Endodermal cell (in vitro differentiated cells): ENCODE measurements around the gene LSM3. TPM values are rescaled to one million over a fixed set of nuclear protein-coding genes. Genes with fewer than 3 reads are reported as not detected.

Source experiments
- DNase-seq: peaks from one replicate; pipeline ENCODE4 v3.0.0-alpha.2; 2017
- H3K27ac ChIP-seq: 2 replicates; pipeline ENCODE4 v1.5.1; 2013; ENCODE audit warnings: mild to moderate bottlenecking, low read depth, low read length, moderate library complexity
- H3K27me3 ChIP-seq: 2 replicates; pipeline ENCODE4 v1.6.1; 2013; ENCODE audit warnings: mild to moderate bottlenecking, low read length, moderate library complexity; ENCODE audit not compliant: insufficient read depth, control insufficient read depth, poor library complexity, severe bottlenecking
- H3K36me3 ChIP-seq: 2 replicates; pipeline ENCODE4 v1.7.0; 2013; ENCODE audit warnings: mild to moderate bottlenecking, low read length, moderate library complexity; ENCODE audit not compliant: control insufficient read depth, insufficient read depth
- H3K4me1 ChIP-seq: one replicate; pipeline ENCODE4 v1.7.0; 2013; ENCODE audit warnings: low read length; ENCODE audit not compliant: control insufficient read depth, insufficient read depth
- H3K4me3 ChIP-seq: 2 replicates; pipeline ENCODE4 v1.5.1; 2013; ENCODE audit warnings: mild to moderate bottlenecking, low read length, moderate library complexity
- H3K9ac ChIP-seq: 2 replicates; pipeline ENCODE4 v1.6.1; 2013; ENCODE audit warnings: mild to moderate bottlenecking, low read length, moderate library complexity; ENCODE audit not compliant: poor library complexity, severe bottlenecking; ENCODE audit errors: extremely low read depth
- H3K9me3 ChIP-seq: 2 replicates; pipeline ENCODE4 v1.6.1; 2013; ENCODE audit warnings: mild to moderate bottlenecking, low read length, moderate library complexity; ENCODE audit not compliant: control insufficient read depth
- H3K27ac Mint-ChIP-seq: 2 replicates; pipeline ENCODE4 v1.8.0; 2020; ENCODE audit warnings: mixed read lengths
- H3K27me3 Mint-ChIP-seq: 2 replicates; pipeline ENCODE4 v1.8.0; 2021; ENCODE audit warnings: mild to moderate bottlenecking, mixed read lengths; ENCODE audit not compliant: insufficient read depth
- H3K36me3 Mint-ChIP-seq: 2 replicates; pipeline ENCODE4 v1.8.0; 2020; ENCODE audit warnings: low read depth, mixed read lengths
- H3K4me1 Mint-ChIP-seq: 2 replicates; pipeline ENCODE4 v1.8.0; 2020; ENCODE audit warnings: mixed read lengths
- H3K4me3 Mint-ChIP-seq: 2 replicates; pipeline ENCODE4 v1.8.0; 2020; ENCODE audit warnings: mild to moderate bottlenecking, moderate library complexity, mixed read lengths
- H3K9me3 Mint-ChIP-seq: 2 replicates; pipeline ENCODE4 v1.8.0; 2020; ENCODE audit warnings: mild to moderate bottlenecking, mixed read lengths
- WGBS, 2 experiments: methylation state at CpG; one replicate each; pipeline versions ENCODE4 v1.1.5 to v1.1.7; 2013; ENCODE audit warnings: missing lambda C conversion rate in 2 of 2, mixed read lengths in 1 of 2; ENCODE audit not compliant: insufficient coverage in 1 of 2, insufficient read length in 1 of 2; 5-methylcytosine and 5-hydroxymethylcytosine counted together
- total RNA-seq, 2 donors: library from RNA; stranded (reverse); fragmentation: NEBNext Ultra II Directional in 1 of 2; extraction: Animal tissue kit (Norgen Biotek cat#: 25700) in 1 of 2; gene quantifications; 2 replicates in 1 of 2; 3 replicates in 1 of 2; pipeline ENCODE4 v1.2.1, GENCODE V29; 2021
- TF ChIP-seq, protein P1 (sequence below): fragments of 200-600 bp; sonication (generic); conservative IDR thresholded peaks from 2 replicates; pipeline ENCODE4 v1.5.0; 2021; ENCODE audit warnings: antibody characterized with exemption, mild to moderate bottlenecking

Gene LSM3
- total RNA-seq, 2 donors from 2014 or later = 18.1 to 19.7 TPM

DNA sequence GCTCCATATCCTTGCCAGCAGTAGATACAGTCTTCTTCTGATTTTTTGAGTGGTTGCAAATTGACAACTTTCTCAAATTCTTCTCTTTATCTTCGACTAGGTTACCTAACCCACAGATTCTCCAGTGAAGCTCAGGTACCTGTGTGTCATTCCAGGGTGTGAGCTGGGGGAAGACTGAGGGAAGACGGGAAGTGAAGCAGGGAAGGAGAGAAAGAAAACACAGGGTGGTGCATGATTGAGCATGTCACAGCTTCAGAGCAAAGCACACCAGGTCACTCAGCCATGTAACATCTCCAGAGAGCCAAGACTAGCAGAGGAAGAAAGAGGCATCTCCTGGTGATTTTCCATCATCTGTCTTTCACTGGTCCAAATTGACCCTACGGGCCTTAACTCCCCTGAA lies 67.2 kb downstream of the LSM3 start:
- Histone ChIP-seq H3K9ac (no peak overlapping the region), H3K9me3 (no peaks in the 10 kb centered on the region), H3K4me1 (no peaks in the 10 kb centered on the region), H3K27me3 (peaks cover 65% of the 10 kb centered on the region), H3K4me3 (no peak overlapping the region), H3K27ac (no peak overlapping the region), H3K36me3 (no peaks in the 10 kb centered on the region)
- DNase-seq = no peak
- Mint-ChIP-seq H3K4me1 (peaks cover 9% of the 10 kb centered on the region), H3K9me3 (no peaks in the 10 kb centered on the region), H3K4me3 (no peak overlapping the region), H3K36me3 (no peaks in the 10 kb centered on the region), H3K27ac (no peak overlapping the region), H3K27me3 (peaks cover 78% of the 10 kb centered on the region)
- WGBS, 2 experiments = 59 to 79% methylated on average over 2 to 3 of the region's 3 CpGs
- TF ChIP-seq, protein P1, sequence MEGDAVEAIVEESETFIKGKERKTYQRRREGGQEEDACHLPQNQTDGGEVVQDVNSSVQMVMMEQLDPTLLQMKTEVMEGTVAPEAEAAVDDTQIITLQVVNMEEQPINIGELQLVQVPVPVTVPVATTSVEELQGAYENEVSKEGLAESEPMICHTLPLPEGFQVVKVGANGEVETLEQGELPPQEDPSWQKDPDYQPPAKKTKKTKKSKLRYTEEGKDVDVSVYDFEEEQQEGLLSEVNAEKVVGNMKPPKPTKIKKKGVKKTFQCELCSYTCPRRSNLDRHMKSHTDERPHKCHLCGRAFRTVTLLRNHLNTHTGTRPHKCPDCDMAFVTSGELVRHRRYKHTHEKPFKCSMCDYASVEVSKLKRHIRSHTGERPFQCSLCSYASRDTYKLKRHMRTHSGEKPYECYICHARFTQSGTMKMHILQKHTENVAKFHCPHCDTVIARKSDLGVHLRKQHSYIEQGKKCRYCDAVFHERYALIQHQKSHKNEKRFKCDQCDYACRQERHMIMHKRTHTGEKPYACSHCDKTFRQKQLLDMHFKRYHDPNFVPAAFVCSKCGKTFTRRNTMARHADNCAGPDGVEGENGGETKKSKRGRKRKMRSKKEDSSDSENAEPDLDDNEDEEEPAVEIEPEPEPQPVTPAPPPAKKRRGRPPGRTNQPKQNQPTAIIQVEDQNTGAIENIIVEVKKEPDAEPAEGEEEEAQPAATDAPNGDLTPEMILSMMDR = no peak

DNA sequence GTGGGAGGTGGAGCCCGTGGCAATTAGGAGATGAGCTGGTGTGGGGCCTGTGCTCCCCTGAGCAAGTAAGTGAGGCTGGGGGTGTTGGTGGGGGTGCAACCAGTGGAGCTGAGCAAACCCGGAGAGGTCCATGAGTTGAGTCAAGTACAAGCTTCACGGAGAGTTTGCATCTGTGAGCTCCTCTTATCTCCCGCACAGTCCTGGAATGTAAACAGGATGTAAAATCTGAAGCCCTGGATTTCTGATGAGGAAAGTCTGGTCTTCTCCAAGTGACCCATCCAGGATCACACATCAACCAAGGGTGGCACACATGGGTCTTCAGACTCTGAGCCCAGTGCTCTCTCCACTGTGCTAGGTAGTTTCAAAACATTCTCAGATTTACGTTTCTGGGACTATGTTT lies 67.8 kb downstream of the LSM3 start:
- Histone ChIP-seq H3K4me3 (no peak overlapping the region), H3K27ac (no peak overlapping the region), H3K9me3 (no peaks in the 10 kb centered on the region), H3K9ac (no peak overlapping the region), H3K4me1 (no peaks in the 10 kb centered on the region), H3K27me3 (peaks cover 63% of the 10 kb centered on the region), H3K36me3 (no peaks in the 10 kb centered on the region)
- WGBS, 2 experiments = 92 to 95% methylated on average over 5 of the region's 5 CpGs
- peaks cover 80% of the 10 kb centered on the region for H3K27me3 Mint-ChIP-seq
- H3K36me3 Mint-ChIP-seq = no peaks in the 10 kb centered on the region
- H3K4me3 Mint-ChIP-seq = no peak overlapping the region
- peaks cover 9% of the 10 kb centered on the region for H3K4me1 Mint-ChIP-seq
- H3K27ac Mint-ChIP-seq = no peak overlapping the region
- peak; percentile 27 for DNase-seq
- TF ChIP-seq, protein P1 = no peak
- H3K9me3 Mint-ChIP-seq = peaks cover 3% of the 10 kb centered on the region

DNA sequence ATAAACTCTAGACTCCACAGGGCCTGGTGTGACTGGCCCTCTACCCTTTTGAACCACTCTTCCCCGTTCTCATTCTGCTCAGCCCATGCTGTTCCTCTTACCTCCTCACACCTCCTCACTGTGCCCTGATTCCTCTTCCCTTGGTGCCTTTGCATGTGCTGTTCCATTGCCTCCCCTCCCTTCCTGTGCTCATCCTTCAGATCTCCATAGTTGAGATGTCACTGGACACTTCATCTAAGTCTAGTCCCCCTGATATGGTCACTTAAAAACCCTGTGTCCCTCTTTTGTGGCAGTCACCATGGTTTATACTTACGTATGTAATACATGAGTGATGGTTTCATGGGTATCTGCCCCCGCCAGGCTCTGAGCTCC lies 69.8 kb downstream of the LSM3 start:
- no peak overlapping the region for H3K27ac ChIP-seq
- Mint-ChIP-seq H3K4me3 (no peak overlapping the region), H3K27me3 (peaks cover 72% of the 10 kb centered on the region), H3K36me3 (no peaks in the 10 kb centered on the region), H3K27ac (no peak overlapping the region), H3K9me3 (peaks cover 3% of the 10 kb centered on the region), H3K4me1 (peaks cover 9% of the 10 kb centered on the region)
- peaks cover 45% of the 10 kb centered on the region for H3K27me3 ChIP-seq
- TF ChIP-seq, protein P1 = no peak
- H3K4me1 ChIP-seq = no peaks in the 10 kb centered on the region
- H3K4me3 ChIP-seq = no peak overlapping the region
- H3K9ac ChIP-seq = no peak overlapping the region
- 94 to 100% methylated on average over 2 to 3 of the region's 3 CpGs for WGBS, 2 experiments
- H3K9me3 ChIP-seq = no peaks in the 10 kb centered on the region
- no peaks in the 10 kb centered on the region for H3K36me3 ChIP-seq
- DNase-seq = no peak
